DLD1 (cell line): ENCODE measurements around the gene RAB13.

Experiments
- in situ Hi-C: cut with HindIII; loops from 2 replicates; pipeline ENCODE4 v1.10.0; 2017; ENCODE audit warnings: low sequenced_read_pairs

RAB13 gene

DNA sequence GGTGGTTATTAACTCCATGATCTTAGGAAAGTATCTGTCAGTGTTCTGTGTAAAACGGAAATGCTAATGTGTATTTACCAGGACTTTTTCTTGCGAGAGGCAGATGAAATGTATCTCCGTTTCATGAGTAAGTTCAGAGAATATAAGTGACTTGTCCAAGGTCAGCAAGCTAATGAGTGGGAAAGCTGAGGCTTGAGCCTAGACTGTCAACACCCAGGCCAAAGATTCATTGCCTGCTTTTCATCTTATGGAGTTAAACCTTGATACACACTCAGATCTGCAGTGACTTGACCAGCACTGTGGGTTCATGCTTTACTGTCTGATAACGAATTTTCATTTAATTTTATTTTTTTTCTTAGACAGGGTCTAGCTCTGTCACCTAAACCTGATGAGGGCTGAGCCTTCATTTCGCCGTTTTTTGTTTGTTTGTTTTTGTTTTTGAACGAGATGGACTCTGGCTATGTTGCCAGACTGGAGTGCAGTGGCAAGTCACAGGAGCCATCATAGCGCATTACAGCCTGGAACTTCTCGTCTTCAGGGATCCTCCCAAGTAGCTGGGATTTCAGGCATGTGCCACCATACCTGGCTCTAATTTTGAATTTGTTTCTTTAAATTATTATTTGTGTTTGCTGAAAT lies 7.7 kb downstream of the RAB13 start:
- in situ Hi-C loops, result no loop called here

DNA sequence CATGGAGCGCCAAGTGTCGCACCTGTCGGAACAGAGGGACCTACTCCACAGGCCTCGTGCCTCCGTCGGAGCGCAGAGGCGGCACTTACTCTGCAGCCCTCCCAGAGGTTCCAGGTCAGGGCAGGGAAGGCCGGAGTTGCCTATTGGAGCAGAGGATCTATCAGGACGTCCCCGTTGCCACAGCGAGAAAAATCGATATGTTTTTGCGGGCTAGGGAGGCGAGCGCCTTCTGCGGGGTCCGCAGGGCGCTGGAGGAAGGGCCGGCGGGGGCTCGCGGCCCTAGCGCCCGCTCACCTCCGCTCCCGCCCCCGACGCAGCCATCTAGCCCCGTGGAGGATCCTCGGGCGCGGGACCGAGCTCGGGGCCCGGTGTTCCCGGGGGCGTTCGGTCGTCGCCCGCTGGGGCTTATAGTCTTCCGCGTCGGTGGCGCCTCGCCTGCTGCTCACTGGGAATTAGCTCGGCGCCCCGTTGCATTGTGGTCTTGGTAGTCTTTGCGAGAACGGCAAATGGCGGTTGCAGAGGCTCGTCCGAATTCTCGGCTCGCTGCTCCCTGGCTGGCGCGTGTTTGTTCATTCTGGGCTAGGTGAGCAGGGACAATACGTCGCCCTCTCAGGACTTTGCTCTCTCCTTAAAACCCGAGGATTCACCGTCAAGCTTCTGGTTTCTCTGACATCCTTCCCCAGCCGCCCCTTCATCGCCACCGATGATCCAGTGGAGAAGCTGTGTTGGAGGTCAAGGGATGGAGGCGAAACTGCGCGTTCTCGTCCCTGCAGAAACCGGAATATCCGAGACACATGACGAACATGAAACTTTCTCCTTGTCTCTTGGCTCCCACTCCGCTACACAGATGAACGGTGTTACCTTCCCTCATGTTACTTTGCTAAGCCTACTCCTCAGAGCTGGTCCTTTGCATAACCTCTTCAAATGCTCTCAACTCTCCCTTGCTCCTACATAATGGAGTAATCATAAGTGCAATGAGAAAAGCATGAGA lies 8.6 kb downstream of the RAB13 start, which contains the start of gene JTB:
Gene JTB (minus strand): TSS at position 425 of the 991 bp plus-strand sequence. CDS start 422 bp downstream, at position 3.
- in situ Hi-C loops, result no loop called here

DNA sequence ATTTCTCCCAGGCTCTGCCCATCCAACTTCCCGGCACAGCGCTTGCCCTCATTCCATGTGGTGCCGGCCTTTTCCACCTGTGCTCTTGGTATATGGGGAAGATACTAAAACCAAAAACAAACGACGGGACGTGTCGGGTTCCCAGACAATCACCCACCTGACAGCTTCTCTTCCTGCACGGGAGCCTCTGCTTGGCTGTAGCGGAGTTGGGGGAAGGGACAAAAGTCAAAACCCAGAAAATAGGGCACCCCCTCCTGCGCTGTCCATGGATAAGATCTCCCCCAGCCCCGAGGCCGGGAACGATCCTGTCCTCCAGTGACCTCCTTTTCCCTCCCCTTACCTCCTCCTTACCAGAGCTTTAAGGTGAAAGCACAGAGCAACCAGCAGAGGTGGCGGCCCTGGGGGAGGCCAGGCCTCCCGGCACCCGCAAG lies 9.3 kb downstream of the RAB13 start:
- in situ Hi-C loops, result no loop called here

DNA sequence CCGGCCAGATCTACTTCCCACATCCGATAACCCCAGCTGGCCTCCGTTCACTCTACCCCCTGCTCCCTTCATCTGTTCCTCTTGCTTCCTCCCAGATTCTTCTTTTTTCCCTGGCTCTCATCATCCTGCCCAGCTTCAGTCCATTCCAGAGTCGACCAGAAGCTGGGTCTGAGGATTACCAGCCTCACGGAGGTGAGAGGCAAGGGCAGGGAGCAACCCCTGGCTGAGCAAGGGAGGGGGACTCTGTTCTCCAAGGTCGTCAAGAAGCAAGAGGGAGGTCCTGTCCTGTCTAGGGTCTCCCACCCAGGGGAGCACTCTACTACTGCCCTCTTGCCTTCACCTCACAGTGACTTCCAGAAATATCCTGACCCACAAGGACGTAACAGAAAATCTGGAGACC lies 12.6 kb downstream of the RAB13 start:
- in situ Hi-C loops, result no loop called here

DNA sequence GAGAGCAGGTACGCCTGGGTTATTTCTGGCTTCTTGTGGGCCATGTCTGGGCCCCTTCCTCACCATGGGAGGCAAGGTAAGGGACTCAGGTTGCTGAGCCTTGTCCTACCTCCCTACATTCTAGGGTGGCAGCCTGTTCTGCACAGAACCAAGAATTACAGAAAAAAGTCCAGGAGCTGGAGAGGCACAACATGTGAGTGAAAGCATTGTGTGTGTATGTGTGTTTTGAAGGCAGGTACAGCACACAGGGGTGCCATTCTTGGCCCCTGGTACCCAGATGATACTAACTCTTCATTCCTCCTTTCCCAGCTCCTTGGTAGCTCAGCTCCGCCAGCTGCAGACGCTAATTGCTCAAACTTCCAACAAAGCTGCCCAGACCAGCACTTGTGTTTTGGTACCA lies 13.1 kb downstream of the RAB13 start:
- in situ Hi-C loops, result no loop called here

DNA sequence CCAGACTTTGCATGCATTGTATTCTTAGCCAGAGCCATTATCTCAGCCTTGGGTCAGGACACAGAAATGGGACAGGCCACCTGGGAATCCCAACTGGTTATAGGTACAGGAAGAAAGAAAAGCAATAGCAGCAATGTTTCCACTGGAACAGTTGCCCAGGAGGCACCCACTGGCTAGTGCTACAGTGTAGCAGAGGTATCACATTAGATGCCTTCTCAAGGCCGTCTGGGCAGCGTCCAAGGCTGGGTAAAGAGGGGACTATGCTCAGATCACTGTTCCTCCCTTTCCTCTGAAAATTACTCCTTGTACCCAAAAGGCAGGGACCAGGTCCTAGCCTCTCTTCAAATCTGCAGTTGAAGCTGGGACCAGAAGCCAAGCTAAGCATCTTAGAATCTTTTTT lies 15.8 kb downstream of the RAB13 start:
- in situ Hi-C loops, result no loop called here

DNA sequence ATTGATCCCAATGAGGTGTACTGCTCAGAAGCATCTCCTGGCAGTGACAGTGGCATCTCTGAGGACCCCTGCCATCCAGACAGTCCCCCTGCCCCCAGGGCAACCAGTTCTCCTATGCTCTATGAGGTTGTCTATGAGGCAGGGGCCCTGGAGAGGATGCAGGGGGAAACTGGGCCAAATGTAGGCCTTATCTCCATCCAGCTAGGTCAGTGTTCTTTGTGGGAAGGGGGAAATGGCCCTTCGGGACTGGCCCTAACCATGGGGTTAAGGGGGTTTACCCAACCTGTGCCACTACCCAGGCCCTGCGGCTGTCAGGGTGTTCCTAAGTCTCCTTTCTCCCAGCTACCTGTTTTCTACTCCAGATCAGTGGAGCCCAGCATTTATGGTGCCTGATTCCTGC lies 17.2 kb downstream of the RAB13 start:
- in situ Hi-C loops, result no loop called here

DNA sequence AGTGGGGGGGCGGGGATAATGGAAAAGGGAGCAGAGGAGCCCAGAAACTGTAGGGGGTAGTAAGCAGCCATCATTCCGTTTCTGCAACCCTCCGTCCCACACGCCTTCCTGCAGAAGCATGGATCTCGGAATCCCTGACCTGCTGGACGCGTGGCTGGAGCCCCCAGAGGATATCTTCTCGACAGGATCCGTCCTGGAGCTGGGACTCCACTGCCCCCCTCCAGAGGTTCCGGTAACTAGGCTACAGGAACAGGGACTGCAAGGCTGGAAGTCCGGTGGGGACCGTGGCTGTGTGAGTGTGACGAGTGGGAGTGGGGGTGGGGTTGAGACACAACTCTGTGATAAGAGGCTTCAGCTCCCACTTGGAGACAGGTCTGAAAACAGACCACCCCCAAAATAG lies 17.7 kb downstream of the RAB13 start:
- in situ Hi-C loops, result no loop called here

DNA sequence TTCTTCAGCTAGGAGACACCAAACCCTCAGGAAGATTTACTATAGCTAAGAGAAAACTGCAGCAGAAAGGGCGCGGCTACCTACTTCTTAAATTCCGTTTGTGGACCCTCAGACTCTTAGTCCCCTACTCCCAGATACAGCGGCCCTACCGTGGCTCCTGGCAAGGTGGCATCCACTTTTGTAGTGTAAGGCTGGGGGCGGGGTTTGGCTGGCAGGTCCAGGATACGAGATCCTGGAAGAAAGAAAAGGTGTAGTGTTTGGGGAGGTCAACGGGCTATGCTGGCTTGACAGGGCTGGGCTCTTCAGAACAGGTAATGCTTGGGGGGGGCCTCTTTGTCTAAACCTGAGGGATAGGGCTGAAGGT lies 18.2 kb downstream of the RAB13 start:
- in situ Hi-C loops, result no loop called here

DNA sequence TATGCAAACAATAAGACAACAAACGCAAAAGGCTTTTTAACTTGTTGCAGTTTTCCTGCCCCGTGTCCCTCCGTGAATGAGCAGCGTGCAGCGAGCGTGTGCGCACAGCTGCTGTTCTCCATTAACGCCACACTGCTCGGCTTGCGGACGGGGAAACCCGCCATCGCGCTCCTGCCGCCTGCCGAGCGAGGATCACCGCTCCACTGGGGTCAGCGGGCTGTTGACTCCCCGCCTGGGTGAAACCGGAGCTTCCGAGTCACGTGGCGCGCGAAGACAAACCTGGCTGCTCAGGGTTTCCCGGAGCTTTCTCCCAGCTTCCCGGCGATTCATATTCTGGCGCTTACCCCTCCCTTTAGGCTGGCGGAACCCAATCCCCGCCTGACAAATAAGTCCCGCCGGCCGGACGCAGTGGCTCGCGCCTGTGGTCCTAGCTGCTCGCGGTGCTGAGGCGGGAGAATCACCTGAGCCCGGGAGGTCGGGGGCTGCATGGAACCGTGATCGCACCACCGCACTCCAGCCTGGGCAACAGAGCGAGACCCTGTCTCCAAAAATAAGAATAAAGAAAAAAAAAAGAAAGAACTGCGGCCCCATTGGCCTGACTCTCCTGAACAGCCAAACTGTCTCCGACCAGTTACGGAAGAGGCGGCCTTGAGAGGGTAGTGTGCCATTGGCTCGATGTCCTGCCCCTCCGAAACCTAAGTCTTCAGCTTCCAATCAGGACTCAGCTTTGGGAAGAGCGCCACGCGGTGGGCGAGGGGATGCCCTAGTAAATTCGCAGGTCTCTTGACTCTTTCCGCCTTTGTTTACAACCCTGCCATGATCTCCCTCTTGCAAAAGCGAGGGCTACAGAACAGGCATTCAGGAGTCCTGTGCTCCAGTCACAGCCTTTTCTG lies 18.8 kb downstream of the RAB13 start, which contains the start of gene CREB3L4:
Gene CREB3L4 (plus strand): TSS at position 796 of the 893 bp plus-strand sequence. CDS start 624 bp downstream, outside the sequence.
- in situ Hi-C loops, result no loop called here

DNA sequence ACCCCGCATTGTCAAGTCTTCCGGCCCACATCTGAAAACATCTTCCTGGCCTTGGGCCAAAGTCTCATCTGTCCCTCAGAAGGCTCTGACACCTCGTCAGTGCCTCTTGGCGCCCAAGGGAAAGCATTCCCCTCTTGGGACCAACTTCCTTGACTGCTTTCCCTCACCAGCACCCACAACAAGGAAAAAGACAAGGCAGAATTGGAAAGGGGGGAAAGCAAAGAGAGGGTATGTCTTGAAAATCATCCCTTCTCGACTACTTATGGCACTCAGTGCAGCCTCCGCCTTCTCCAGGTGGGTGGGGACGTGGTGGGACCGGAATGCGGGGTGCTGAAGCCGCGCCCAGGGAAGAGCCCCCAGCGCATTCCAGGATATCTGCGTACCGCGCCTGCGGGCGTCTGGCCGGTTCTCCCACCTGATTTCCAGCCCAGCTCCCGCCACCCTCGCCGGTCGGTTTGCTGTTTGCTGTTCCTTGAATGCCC lies 22.2 kb downstream of the RAB13 start:
- in situ Hi-C loops, result no loop called here

DNA sequence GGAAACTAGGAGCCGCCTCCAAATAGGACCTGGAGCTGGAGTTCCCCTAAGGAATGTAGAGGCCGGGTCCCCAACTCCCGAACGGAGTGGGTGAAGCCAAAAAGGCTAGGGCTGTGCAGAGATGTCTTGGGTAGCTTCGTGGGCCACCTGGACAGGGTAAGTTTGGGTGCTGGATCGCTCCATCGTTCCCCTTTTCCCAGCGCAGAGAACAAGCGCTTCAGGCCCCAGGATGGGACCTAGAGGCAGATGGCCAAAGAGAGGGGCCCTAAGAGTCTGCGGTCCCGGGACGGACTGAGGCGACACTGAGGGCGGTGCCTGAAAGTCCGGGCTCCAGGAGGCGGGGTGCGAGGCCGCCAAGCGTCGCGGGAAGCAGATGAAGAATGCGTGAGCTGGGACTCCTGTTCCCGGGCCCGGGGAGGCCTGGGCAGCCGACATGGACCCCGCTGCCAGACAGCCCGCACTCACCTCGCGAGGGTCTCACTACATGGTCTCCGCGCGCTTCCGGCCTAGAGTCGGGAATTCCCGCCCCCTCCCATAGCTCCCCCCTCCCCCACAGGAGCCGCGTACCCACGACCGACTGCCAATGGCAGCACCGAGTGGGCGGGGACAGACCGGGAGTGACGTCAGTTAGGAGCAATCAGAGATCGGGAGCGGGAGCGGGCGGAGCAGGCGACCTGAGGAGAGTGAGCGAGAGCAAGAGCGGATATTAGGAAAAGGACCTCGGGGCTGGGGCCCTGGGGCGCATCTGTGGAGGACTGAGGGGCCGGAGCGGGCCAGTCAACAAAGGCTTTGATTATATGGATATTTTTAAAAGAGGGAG lies 22.9 kb downstream of the RAB13 start, which contains the start of gene SLC39A1:
Gene SLC39A1 (minus strand): TSS at position 508 of the 820 bp plus-strand sequence. CDS start 822 bp downstream, outside the sequence.
- in situ Hi-C loops, result no loop called here

DNA sequence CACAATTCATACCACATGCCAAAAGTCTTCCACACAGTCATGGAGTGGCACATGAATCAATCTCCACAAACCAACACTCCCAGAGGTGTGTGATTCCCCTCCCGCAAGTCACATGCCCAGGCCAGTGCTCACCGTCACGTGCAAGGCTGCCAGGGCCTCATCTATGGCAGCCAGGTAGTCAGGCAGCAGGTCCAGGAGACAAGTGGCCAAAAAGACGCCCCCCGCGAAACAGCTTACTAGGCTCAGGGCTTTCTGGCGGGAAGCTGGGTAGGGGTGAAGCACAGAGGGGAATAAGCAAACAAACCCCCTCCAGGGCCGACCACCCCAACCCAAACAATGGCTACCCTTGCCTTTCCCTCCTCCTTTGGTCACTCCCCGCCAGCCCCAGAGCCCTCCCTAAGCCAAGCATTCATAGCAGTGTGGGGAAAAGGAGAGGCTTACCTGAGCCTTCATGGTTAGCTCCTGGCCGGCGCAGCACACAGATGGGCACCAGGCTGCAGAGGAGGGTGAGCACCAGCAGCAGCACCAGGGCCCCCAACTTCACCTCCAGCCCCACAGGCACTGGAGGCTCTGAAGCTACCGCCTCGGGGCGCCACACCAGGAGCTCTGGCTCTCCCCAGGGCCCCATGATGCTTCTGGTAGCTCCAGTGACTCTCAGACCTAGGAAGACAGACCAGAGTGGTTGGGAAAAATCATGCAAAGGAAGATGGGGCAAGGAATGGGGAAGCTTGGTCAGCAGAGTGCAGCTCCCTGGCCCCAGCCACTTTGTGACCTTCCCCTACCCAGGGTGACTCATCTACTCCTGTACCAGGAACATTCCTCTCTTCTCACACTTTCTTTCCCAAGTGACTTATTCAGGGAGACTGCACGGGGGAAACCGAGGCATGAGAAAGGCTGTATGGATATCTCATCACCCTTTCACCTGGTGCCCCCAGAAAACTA lies 23.8 kb downstream of the RAB13 start:
- in situ Hi-C loops, result no loop called here

DNA sequence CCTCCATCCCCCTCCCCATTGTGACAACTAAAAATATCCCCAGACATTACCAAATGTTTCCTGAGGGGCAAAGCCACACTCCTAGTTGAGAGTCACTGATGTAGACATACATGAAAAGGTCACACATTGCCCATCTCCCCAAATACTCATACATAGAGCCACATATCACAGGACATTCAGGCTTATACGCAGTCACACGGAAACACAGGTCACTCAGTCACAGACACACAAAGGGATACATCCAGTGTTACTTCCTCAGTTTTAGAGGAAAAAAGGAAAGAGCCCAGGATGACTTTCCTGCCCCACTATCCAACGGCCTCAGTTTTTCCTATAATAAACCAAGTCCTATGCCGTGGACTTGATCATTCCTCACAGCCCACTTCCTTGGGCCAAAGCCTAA lies 24.7 kb downstream of the RAB13 start:
- in situ Hi-C loops, result no loop called here

DNA sequence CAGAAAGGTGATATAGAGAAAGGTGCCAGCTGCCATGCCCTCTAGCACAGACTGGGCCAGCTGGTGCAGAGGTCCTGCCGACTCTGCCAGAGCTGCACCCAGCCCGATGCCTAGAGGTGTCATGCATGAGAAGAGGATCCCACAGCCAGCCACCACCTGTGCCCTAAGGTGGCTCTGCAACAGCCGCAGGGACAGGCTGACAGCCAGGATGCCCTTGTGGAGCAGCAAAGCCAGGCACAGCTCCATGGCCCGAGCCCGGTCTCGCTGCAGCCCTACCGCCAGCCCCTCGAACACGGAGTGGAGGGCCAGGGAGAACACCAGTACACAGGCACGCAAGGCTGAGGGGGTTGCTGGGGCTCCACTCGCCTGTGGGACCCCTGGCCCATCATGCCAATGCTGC lies 25.9 kb downstream of the RAB13 start:
- in situ Hi-C loops, result no loop called here

DNA sequence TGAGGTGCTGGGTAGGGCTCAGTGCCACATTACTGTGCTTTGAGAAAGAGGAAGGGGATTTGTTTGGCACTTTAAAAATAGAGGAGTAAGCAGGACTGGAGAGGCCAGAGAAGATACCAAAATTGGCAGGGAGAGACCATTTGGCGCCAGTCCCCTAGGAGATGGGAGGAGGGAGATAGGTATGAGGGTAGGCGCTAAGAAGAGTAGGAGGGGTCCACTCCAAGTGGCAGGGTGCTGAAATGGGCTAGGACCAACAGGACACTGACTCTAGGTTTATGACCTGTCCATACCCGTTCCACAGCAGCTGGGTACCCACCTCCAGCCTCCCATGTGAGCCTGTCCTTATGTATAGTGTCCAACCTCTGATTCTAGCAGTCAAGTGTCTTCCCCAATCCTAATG lies 26.7 kb downstream of the RAB13 start:
- in situ Hi-C loops, result no loop called here

DNA sequence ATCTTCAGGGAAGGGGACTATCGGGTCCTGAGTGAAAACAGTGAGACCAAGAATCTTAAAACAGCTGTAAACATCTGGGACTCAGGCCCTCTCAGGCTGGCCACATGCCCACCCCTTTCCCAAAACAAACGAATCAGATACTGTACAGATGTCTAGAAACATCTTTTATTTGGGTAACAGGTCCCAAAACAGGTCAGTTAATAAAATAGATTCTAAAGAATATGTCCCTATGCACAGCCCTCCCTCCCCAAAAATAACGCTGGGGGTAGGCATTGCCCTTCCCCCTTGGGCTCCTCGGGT lies 27.2 kb downstream of the RAB13 start:
- in situ Hi-C loops, result no loop called here

DNA sequence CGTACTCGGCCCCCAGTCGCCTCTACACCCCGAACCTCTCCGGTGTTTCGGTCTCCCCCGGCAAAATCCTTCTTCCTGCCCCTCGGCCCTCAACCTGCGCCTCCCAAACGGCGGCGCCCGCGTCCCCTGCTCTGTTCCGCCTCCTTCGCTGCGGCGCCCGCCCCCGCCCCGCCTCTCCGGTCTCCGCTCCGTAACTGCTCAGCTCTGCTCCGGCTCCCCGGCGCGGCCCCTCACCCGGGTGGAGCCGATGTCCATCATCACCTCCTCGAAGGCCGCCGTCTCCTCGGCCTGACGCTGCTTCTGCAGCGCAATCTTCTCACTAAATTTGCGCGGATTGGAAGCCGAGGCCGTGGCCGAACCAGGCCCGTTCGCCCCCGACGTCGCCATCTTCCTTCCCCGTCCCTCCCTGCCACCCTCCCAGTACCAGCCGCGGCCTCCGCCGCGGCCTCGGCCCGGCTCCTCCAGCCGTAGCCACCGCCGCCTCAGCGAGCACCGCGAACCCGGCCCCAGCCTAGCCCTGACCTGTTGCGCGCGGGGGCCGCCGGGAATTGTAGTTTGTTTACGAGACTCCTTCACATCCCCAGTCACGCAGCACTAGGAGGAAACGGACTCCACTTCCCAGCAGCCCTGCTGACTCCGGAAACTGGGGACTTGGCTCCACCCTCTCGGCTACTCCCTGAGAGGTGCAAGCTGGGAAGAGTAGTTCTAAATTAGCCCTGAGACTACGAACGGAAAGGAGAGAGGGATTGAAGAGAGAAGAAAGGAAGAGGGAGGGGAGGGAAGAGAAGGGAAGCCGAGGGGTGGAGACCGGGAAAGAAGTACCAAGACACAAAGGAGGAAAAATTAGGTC lies 27.8 kb downstream of the RAB13 start, which contains the start of gene CRTC2:
Gene CRTC2 (minus strand): TSS at position 502 of the 850 bp plus-strand sequence. CDS start 115 bp downstream, at position 387.
- in situ Hi-C loops, result no loop called here
